HG03469 (cell line): ENCODE results near the gene STBD1.
"Not testable (repeated sequence)": the region's sequence is repeated elsewhere in the genome, so short reads cannot be mapped to it uniquely, and the experiment has no call there.

Source experiments
- ATAC-seq: cut with Tn5 transposase; IDR thresholded peaks from one replicate; pipeline ENCODE4 v1.9.1; 2021; ENCODE audit warnings: mild to moderate bottlenecking, moderate library complexity, moderate number of reproducible peaks; ENCODE audit not compliant: unreplicated experiment

STBD1 gene

GRCh38 chr4:76305971-76306881, at the start of gene STBD1:
Gene STBD1, plus strand, starts transcription at chr4:76306733. Its CDS starts 37 bp downstream, at chr4:76306770.
- ATAC-seq = no peak

- ATAC-seq = no peak
Measured at GRCh38 chr4:76256968-76257367, 49.6 kb upstream of the STBD1 start.

DNA sequence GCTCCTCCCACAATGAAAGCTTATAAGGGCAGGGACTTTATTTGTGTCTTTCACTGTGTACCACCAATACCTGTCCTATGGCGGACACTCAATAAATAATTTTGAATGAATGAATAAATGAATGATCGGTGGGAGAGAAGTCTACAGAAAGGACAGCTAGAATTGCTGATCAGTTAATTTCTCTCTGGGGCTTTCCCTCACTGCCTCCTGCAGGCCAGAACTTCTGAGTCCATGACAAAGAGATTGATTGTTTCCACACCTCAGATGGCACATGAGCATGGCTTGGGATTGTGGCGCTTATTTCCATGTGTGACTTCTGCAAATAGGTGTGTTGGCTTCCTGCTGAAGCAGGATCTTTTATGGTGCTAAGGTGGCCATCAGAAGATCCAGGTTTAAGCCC, 48.7 kb upstream of the STBD1 start:
- ATAC-seq = no peak

- no peak for ATAC-seq
Measured at GRCh38 chr4:76260571-76260970, 46.0 kb upstream of the STBD1 start.

- no peak for ATAC-seq
Measured at GRCh38 chr4:76265631-76266218, 40.8 kb upstream of the STBD1 start.

- ATAC-seq = no peak
Measured at GRCh38 chr4:76266627-76267026, 39.9 kb upstream of the STBD1 start.

DNA sequence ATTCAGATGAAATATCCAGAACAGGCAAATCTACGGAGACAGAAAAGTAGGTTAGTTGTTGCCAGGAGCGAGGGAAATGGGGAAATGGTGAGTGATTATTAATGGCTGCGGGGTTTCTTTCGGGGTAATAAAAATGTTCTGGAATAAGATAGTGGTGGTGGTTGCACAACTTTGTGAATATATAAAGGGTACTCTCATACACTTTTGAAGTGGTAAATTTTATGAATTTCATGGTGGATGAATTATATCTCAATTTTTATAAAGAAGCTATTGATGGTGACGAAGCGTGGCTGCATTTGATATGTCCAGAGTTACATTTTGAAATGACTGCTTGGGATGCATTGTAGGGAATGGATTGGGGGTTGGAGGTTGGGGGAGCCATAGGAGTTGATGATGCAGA, 38.7 kb upstream of the STBD1 start:
- no peak for ATAC-seq

DNA sequence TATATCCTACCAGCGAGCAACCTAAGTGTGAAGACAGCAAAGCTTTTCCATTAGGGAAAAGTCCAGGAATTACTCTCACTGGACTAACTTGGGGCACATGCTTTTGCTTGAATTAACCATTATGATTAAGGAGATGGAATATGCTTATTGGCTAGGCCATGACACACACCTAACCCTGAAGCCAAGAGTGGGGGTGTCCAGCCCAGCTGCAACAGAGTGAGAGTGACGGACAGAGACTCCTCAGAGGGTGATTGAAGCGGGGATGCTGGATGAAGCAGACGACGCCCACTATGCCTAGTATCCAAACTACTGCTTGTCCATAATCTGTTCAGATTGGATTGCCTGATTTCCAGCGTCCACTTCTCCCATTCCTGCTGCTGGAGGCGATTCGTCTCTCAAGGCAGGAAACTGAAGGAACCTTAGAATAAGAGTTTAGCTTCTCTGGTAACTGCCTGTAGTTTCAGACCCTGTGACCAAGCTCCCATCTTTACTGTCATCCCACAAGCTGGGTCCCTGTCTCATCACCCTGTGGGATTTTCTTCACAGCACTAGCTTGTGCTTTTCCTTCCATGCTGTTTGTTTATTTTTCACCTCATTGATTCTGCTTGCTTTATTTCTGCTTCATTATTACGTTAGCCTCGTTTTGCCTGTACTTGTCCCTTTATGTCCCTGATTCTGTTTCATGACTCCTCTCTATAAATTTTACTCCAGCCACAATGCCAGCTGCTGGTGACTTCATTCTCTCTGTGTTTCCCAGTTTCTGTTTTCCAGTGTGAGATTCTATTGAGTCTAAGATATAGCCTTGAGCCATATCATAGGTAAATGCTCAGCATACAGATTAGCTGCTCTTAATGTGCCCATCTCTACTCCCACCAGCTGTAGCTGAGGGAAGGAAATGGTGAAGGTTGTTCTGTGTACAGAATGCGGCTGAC, 36.0 kb upstream of the STBD1 start:
- no peak for ATAC-seq

DNA sequence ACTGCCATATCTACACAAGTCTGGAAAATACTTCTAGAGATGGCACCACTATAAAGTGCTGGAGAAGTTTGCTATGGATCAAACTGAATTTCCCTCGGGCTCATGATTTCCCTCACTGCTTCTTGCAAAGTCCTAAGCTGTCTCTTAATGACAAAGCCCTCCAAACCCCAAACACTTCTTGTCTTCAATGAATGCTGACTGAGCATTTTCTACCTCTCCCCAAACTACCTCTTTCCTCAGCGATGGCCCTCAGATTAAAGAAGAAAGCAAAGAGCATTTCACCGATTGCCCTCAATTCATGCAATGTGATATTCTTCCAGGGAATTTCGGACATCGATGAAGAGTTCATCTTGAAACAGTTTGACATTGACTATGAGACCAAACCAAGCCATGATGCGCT, 35.3 kb upstream of the STBD1 start:
- no peak for ATAC-seq

GRCh38 chr4:76272073-76272472, 34.5 kb upstream of the STBD1 start:
- ATAC-seq = no peak

GRCh38 chr4:76272582-76272981, 34.0 kb upstream of the STBD1 start:
- ATAC-seq = no peak

GRCh38 chr4:76272999-76273398, 33.5 kb upstream of the STBD1 start:
- no peak for ATAC-seq

- no peak for ATAC-seq
Measured at GRCh38 chr4:76275486-76276124, 30.9 kb upstream of the STBD1 start.

DNA sequence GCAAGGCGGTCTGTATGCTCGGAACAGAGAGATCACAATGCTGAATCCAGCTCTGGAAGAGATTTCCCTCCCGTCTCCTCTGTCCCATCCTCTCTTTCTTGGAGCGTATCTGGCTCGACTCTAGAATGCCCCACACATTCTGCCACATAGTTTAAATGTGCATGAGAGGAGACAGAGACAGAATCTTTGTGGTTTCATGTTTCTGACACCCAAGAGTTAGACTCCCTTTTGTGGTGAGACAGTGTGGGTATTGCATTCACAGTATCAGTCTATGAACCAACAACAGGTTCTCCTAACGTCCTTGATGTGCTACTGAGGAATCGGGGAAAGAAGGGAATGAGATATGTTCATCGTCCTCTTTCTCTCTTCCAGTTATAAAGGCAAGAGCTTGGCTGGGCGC, 29.7 kb upstream of the STBD1 start:
- ATAC-seq = no peak

GRCh38 chr4:76277667-76278066, 28.9 kb upstream of the STBD1 start:
- ATAC-seq = no peak

GRCh38 chr4:76278583-76278982, 27.9 kb upstream of the STBD1 start:
- ATAC-seq = no peak

DNA sequence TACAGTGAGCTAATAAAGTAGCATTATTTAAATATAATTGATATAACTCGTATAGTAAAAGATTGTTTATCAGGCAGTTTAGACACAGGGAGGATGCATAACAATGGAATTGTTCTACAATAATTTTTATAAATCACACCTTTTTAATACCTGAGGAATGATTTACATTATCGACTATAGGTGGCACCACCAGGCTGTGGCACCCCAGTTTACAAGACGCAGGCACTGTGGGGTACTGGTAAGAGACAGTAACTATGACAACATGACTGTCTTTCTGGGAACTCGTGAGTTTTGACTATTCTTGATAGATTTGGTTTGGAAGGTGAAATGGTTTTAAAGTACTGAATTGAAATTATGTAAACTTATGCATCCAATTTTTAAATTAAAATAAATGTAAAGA, 27.1 kb upstream of the STBD1 start:
- ATAC-seq = no peak

DNA sequence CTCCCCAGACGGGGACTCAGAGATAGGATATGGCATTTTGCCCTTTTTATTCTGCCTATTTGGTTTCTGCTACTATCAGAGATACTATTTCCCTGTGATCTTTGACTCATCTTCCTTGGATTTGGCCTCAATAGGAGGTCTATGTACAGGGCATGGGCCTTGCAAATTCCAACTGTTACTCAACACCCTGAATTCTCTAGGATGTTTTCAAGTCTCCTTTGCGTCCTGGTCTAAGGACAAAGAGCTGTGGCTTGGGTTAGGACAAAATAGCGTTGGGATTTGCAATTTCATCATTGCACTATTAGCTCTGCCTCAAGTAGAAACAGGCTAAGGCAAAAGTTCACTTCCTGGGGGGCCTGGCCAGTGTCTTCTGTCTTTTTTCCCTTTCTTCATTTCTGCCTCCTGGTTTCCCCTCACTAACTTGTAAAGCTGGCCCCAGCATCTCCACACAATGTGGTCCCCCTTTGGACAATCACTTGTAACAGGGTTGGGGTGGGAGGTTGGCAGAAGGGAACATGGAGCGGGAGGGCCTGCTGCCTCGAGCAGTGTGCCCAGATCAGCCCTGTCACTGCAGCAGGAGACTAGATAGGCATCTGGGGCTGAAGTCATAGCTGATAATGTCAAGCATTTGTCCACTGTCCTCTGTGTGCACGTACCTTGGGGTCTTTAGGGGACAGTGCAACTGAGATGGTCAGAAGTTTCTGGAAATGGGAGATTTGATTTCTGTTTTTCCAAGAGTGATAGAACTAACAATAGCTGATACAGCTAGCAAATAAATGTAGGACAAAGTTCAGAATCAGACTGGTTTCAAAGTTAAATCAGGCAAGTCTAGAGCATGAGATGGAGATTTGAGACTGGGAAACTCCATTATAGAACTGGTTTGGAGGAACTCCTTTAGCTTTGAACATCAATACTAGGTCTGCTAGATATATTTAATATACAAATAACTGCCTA, 25.8 kb upstream of the STBD1 start:
- ATAC-seq = no peak

DNA sequence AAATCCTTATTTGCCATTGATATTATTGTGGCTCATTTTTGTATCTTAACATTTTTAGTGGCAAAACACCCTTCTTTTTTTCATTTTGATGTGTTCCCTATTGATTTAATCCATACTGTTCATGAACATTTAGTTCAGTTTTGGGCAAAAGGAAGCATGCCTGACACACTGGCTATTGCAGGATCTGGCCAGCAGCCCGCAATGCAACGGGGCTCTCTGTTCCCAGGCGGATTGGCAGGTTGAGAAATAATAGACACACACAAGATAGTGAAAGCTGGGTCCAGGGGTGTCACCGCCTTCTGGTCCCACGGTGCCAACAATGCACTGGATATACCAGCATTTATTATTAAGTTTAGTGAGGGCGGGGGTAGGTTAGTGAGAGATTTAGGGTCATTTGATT, 24.9 kb upstream of the STBD1 start:
- ATAC-seq = not testable (repeated sequence)
